ENCODE data around the gene PLS1.
"Not testable (repeated sequence)": the region's sequence is repeated elsewhere in the genome, so short reads cannot be mapped to it uniquely, and the experiment has no call there.

Gene PLS1, protein sequence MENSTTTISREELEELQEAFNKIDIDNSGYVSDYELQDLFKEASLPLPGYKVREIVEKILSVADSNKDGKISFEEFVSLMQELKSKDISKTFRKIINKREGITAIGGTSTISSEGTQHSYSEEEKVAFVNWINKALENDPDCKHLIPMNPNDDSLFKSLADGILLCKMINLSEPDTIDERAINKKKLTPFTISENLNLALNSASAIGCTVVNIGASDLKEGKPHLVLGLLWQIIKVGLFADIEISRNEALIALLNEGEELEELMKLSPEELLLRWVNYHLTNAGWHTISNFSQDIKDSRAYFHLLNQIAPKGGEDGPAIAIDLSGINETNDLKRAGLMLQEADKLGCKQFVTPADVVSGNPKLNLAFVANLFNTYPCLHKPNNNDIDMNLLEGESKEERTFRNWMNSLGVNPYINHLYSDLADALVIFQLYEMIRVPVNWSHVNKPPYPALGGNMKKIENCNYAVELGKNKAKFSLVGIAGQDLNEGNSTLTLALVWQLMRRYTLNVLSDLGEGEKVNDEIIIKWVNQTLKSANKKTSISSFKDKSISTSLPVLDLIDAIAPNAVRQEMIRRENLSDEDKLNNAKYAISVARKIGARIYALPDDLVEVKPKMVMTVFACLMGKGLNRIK

GRCh38 chr3:142595951-142596725 lies at the start of gene PLS1:
TSS of gene PLS1 (plus strand) at chr3:142596393. CDS start at chr3:142664238, 67,845 bp downstream.
- in situ Hi-C loops (cut with HindIII; ENCODE audit: low pct_unique_long_range_greater_than_20kb, low sequenced_read_pairs), result no loop called here
- no peak; the same call in 1 of the 2 replicates for TF ChIP-seq JUND (IDR thresholded peaks at IDR 0.05; ENCODE audit: low read depth)
- peak; percentile 82 to 98 for DNase-seq (ENCODE audit: low read depth in 1 of 2, low spot score in 1 of 2)

DNA sequence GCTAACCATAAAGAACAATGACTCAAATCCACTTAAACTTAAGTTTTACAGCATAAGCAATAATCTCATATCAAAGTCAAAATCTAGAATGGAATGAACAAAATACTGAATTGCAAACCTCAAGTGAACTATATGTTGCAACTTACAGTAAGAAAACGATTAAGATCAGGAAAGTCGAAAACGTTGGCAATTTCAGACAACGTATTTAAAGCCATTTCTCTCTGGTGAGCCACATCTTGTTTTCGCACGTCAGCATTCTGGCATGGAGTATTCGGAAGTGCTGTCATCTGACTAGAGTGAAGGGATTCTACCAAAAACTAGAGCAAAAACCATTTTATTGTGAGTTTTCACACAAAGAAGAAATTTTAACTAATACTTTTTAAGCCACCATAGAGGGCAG lies 46.2 kb upstream of the PLS1 start:
- no peak for TF ChIP-seq JUND (IDR thresholded peaks at IDR 0.05; ENCODE audit: low read depth)
- no peak for DNase-seq (ENCODE audit: low read depth in 1 of 2, low spot score in 1 of 2)
- in situ Hi-C loops (cut with HindIII; ENCODE audit: low pct_unique_long_range_greater_than_20kb, low sequenced_read_pairs), result no loop called here

- DNase-seq (ENCODE audit: low read depth in 1 of 2, low spot score in 1 of 2); in situ Hi-C loops (cut with HindIII; ENCODE audit: low pct_unique_long_range_greater_than_20kb, low sequenced_read_pairs): not testable (repeated sequence)
Measured at GRCh38 chr3:142552579-142552978, 43.6 kb upstream of the PLS1 start.

- TF ChIP-seq JUND (IDR thresholded peaks at IDR 0.05; ENCODE audit: low read depth), result no peak
- DNase-seq (ENCODE audit: low read depth in 1 of 2, low spot score in 1 of 2), result no peak
- in situ Hi-C loops (cut with HindIII; ENCODE audit: low pct_unique_long_range_greater_than_20kb, low sequenced_read_pairs), result no loop called here
Measured at GRCh38 chr3:142553741-142554140, 42.5 kb upstream of the PLS1 start.

GRCh38 chr3:142560118-142560517 lies 36.1 kb upstream of the PLS1 start:
- TF ChIP-seq JUND (IDR thresholded peaks at IDR 0.05; ENCODE audit: low read depth), result no peak
- no peak for DNase-seq (ENCODE audit: low read depth in 1 of 2, low spot score in 1 of 2)
- in situ Hi-C loops (cut with HindIII; ENCODE audit: low pct_unique_long_range_greater_than_20kb, low sequenced_read_pairs), result no loop called here

DNA sequence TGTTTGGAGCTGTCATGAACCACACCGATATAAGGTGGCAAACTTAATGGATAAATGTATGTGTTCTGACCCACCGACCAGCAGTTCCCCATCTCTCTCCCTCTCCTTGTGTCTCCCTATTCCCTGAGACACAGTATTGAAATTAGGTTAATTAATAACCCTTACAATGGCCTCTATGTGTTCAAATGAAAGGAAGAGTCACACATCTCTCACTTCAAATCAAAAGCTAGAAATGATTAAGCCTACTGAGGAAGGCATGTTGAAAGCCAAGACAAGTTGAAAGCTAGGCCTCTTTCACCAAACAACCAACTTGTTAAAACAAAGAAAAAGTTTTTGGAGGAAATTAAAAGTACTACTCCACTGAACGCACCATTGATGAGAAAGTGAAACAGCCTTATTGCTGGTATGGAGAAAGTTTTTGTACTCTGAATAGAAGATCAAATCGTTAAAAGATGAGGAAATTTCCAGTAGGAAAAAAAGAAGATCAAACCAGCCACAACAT lies 32.6 kb upstream of the PLS1 start:
- in situ Hi-C loops (cut with HindIII; ENCODE audit: low pct_unique_long_range_greater_than_20kb, low sequenced_read_pairs), result no loop called here
- DNase-seq (ENCODE audit: low read depth in 1 of 2, low spot score in 1 of 2), result no peak
- TF ChIP-seq JUND (IDR thresholded peaks at IDR 0.05; ENCODE audit: low read depth), result no peak

GRCh38 chr3:142566096-142566495 lies 30.1 kb upstream of the PLS1 start:
- no peak for TF ChIP-seq JUND (IDR thresholded peaks at IDR 0.05; ENCODE audit: low read depth)
- no peak for DNase-seq (ENCODE audit: low read depth in 1 of 2, low spot score in 1 of 2)
- in situ Hi-C loops (cut with HindIII; ENCODE audit: low pct_unique_long_range_greater_than_20kb, low sequenced_read_pairs), result no loop called here

GRCh38 chr3:142568393-142569017 lies 27.7 kb upstream of the PLS1 start:
- DNase-seq (ENCODE audit: low read depth in 1 of 2, low spot score in 1 of 2), result no peak
- no peak for TF ChIP-seq JUND (IDR thresholded peaks at IDR 0.05; ENCODE audit: low read depth)
- in situ Hi-C loops (cut with HindIII; ENCODE audit: low pct_unique_long_range_greater_than_20kb, low sequenced_read_pairs), result no loop called here

DNA sequence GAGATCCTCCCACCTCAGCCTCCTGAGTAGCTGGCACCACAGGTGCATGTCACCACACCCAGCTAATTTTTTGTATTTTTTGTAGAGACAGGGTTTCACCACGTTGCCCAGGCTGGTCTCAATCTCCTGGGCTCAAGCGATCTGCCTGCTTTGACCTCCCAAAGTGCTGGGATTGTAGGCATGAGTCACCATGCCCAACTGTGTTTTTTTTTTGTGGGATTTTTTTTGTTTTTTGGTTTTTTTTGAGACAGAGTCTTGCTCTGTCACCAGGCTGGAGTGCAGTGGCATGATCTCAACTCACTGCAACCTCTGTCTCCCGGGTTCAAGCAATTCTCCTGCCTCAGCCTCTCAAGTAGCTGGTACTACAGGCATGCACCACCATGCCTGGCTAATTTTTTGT lies 26.8 kb upstream of the PLS1 start:
- DNase-seq (ENCODE audit: low read depth in 1 of 2, low spot score in 1 of 2); in situ Hi-C loops (cut with HindIII; ENCODE audit: low pct_unique_long_range_greater_than_20kb, low sequenced_read_pairs): not testable (repeated sequence)

- DNase-seq (ENCODE audit: low read depth in 1 of 2, low spot score in 1 of 2); in situ Hi-C loops (cut with HindIII; ENCODE audit: low pct_unique_long_range_greater_than_20kb, low sequenced_read_pairs): not testable (repeated sequence)
Measured at GRCh38 chr3:142574223-142574622, 22.0 kb upstream of the PLS1 start.

DNA sequence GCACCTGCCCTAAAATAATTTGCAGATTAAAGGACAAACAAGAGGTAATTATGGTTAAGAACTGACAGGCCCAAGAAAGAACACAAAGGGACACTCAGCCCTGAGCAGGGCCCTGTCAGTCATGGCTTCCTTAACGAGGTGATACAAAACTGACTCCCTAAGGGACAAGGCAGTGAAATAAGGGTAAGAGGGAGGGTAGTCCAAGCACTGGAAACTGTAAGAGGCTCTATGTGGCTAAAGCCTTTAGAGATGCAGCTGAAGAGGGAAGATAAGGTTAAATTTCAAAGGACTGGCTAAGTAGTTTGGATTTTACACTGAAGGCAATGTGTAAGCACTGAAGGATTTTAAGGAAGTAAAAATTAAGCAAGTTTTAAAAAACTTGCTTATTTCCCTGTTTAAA lies 21.5 kb upstream of the PLS1 start:
- DNase-seq (ENCODE audit: low read depth in 1 of 2, low spot score in 1 of 2), result no peak
- no peak for TF ChIP-seq JUND (IDR thresholded peaks at IDR 0.05; ENCODE audit: low read depth)
- in situ Hi-C loops (cut with HindIII; ENCODE audit: low pct_unique_long_range_greater_than_20kb, low sequenced_read_pairs), result no loop called here

DNA sequence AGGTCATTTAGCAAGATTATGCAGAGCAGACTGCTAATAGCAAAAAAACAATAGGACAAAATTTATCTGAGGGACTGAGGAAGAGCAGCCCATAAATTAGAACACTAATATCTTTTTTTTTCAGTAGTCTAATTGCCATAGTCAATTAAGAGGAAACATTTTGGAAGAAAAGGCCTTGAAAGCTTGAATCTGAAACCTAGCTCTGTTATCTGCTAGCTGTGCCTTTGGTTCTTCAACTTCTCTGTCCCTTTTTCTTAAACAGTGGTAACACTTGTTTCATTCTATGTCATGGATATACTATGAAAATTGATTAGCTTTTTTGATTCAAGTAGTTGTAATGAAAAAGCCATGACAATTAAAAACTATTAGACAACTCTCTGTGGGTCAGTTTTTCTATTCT lies 19.4 kb upstream of the PLS1 start:
- in situ Hi-C loops (cut with HindIII; ENCODE audit: low pct_unique_long_range_greater_than_20kb, low sequenced_read_pairs), result no loop called here

More for the DNA sequence above, 19.4 kb upstream of the PLS1 start:
- no peak for TF ChIP-seq JUND (IDR thresholded peaks at IDR 0.05; ENCODE audit: low read depth)
- no peak for DNase-seq (ENCODE audit: low read depth in 1 of 2, low spot score in 1 of 2)

Measured in T47D (cell line).